OCI-LY3 (cell line): ENCODE data around the gene CARD18.

ENCODE experiments used
- H2AFZ ChIP-seq: fragments of 200-600, 300-600 bp; shearing (Covaris generic); 2 replicates; pipeline ENCODE4 v1.6.0; 2014; ENCODE audit warnings: antibody characterized with exemption, low read depth, low read length
- H3K27ac ChIP-seq: fragments of 200-600, 300-600 bp; sonication (generic); 2 replicates; pipeline ENCODE4 v1.5.1; 2014; ENCODE audit warnings: mild to moderate bottlenecking, low read length, moderate library complexity, mixed read lengths
- H3K27me3 ChIP-seq: fragments of 200-600, 300-600 bp; sonication (generic); 2 replicates; pipeline ENCODE4 v1.6.1; 2014; ENCODE audit warnings: low read depth, low read length, mixed read lengths
- H3K36me3 ChIP-seq: fragments of 200-600, 300-600 bp; sonication (generic); replicated peaks from 2 replicates; pipeline ENCODE3; 2014; ENCODE audit warnings: low read depth, low read length, mixed read lengths
- H3K4me1 ChIP-seq: fragments of 300-600, 200-600 bp; sonication (generic); 2 replicates; pipeline ENCODE4 v1.6.1; 2014; ENCODE audit warnings: low read length, mixed read lengths
- H3K4me2 ChIP-seq: fragments of 200-600, 300-600 bp; sonication (generic); 2 replicates; pipeline ENCODE4 v1.6.1; 2014; ENCODE audit warnings: low read length, mixed read lengths
- H3K4me3 ChIP-seq: fragments of 300-600, 200-600 bp; sonication (generic); 2 replicates; pipeline ENCODE4 v1.5.1; 2014; ENCODE audit warnings: antibody characterized with exemption, mild to moderate bottlenecking, low read length, moderate library complexity
- H3K79me2 ChIP-seq: fragments of 300-600, 200-600 bp; shearing (Covaris generic); 2 replicates; pipeline ENCODE4 v1.6.1; 2014; ENCODE audit warnings: mild to moderate bottlenecking, low read length, mixed read lengths
- H3K9ac ChIP-seq: fragments of 300-600, 200-600 bp; shearing (Covaris generic); 2 replicates; pipeline ENCODE4 v1.6.0; 2014; ENCODE audit warnings: mild to moderate bottlenecking, low read length, moderate library complexity
- H3K9me3 ChIP-seq: fragments of 200-600, 300-600 bp; shearing (Covaris generic); 2 replicates; pipeline ENCODE4 v1.6.1; 2014; ENCODE audit warnings: low read length, mixed read lengths; ENCODE audit not compliant: insufficient read depth
- H4K20me1 ChIP-seq: fragments of 200-600, 300-600 bp; sonication (generic); 2 replicates; pipeline ENCODE4 v1.6.1; 2016; ENCODE audit warnings: low read length, mixed read lengths; ENCODE audit not compliant: insufficient read depth
- CTCF ChIP-seq: fragments of 200-600, 300-600 bp; sonication (generic); IDR thresholded peaks from 2 replicates; pipeline ENCODE4 v1.5.1; 2014; ENCODE audit warnings: antibody characterized with exemption, low read length, low read depth
- EZH2phosphoT487 ChIP-seq: fragments of 200-600 bp; shearing (Covaris generic); IDR thresholded peaks from 2 replicates; pipeline ENCODE4 v1.6.1; 2018; ENCODE audit warnings: antibody characterized with exemption, mixed run types, low read depth

The CARD18 gene

GRCh38 chr11:105167244-105167643, 27.7 kb upstream of the CARD18 start:
- Histone ChIP-seq H4K20me1 (no peaks in the 10 kb centered on the region), H3K36me3 (no peaks in the 10 kb centered on the region), H3K9ac (no peak overlapping the region)

GRCh38 chr11:105164208-105164607, 24.6 kb upstream of the CARD18 start:
- H3K27ac ChIP-seq: no peak overlapping the region
- TF ChIP-seq EZH2phosphoT487 (no peak), CTCF (no peak)
- H3K27me3 ChIP-seq: no peaks in the 10 kb centered on the region

More at GRCh38 chr11:105167244-105167643, 27.7 kb upstream of the CARD18 start:
- no peak overlapping the region for H3K4me2 ChIP-seq
- H3K27me3 ChIP-seq: no peaks in the 10 kb centered on the region
- no peak overlapping the region for H3K27ac ChIP-seq
- no peak overlapping the region for H3K4me3 ChIP-seq
- no peaks in the 10 kb centered on the region for H3K79me2 ChIP-seq
- TF ChIP-seq EZH2phosphoT487 (no peak), CTCF (no peak)
- H3K9me3 ChIP-seq: no peaks in the 10 kb centered on the region
- no peak overlapping the region for H2AFZ ChIP-seq
- H3K4me1 ChIP-seq: no peaks in the 10 kb centered on the region

GRCh38 chr11:105162506-105162905, 22.9 kb upstream of the CARD18 start:
- no peaks in the 10 kb centered on the region for H3K27me3 ChIP-seq
- no peak overlapping the region for H2AFZ ChIP-seq
- H3K4me3 ChIP-seq: no peak overlapping the region
- no peaks in the 10 kb centered on the region for H4K20me1 ChIP-seq
- no peak overlapping the region for H3K9ac ChIP-seq
- H3K4me2 ChIP-seq: no peak overlapping the region
- no peaks in the 10 kb centered on the region for H3K9me3 ChIP-seq
- H3K79me2 ChIP-seq: no peaks in the 10 kb centered on the region
- no peak for TF ChIP-seq CTCF
- TF ChIP-seq EZH2phosphoT487: no peak
- no peaks in the 10 kb centered on the region for H3K4me1 ChIP-seq
- H3K27ac ChIP-seq: no peak overlapping the region
- H3K36me3 ChIP-seq: no peaks in the 10 kb centered on the region

More at GRCh38 chr11:105164208-105164607, 24.6 kb upstream of the CARD18 start:
- Histone ChIP-seq H3K79me2 (no peaks in the 10 kb centered on the region), H3K4me1 (no peaks in the 10 kb centered on the region), H4K20me1 (no peaks in the 10 kb centered on the region), H3K4me3 (no peak overlapping the region), H3K9ac (no peak overlapping the region), H3K9me3 (no peaks in the 10 kb centered on the region), H3K4me2 (no peak overlapping the region), H3K36me3 (no peaks in the 10 kb centered on the region), H2AFZ (no peak overlapping the region)

- H3K4me2 ChIP-seq: no peak overlapping the region
- H3K9ac ChIP-seq: no peak overlapping the region
- no peak for TF ChIP-seq CTCF
- TF ChIP-seq EZH2phosphoT487: no peak
- no peak overlapping the region for H3K27ac ChIP-seq
- no peaks in the 10 kb centered on the region for H3K27me3 ChIP-seq
- no peaks in the 10 kb centered on the region for H3K79me2 ChIP-seq
- no peak overlapping the region for H2AFZ ChIP-seq
- no peaks in the 10 kb centered on the region for H3K36me3 ChIP-seq
- no peaks in the 10 kb centered on the region for H4K20me1 ChIP-seq
- no peaks in the 10 kb centered on the region for H3K4me1 ChIP-seq
- H3K9me3 ChIP-seq: no peaks in the 10 kb centered on the region
- H3K4me3 ChIP-seq: no peak overlapping the region
These were observed 18.9 kb upstream of the CARD18 start for GRCh38 chr11:105158436-105158835.
